ENCODE measurements around the gene DGKZ.

Gene DGKZ

DNA sequence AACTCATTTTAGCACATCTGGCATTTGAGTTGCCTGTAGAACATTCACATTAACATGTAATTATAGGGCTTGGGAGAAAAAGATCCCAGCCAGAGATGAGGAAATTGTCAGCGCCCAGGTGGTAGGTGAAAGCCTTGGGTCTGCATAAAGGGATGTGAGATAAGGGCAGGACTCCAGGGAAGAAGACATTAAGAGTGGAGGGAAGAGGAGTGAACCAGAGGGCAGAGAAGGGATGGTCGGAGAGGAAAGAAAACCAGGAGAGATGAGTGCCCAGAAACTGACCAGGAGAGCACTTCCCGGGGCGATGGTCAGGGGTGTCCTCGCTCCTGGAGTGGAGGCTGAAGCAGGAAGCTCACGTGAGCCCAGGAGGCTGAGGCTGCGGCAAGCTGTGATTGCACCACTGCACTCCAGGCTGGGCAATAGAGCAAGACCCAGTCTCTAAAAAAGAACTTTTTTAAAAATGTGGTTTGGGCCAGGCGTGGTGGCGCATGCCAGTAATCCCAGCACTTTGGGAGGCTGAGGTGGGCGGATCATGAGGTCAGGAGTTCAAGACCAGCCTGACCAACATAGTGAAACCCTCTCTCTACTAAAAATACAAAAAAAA, 20.3 kb upstream of the DGKZ start:
- no peak for DNase-seq (ENCODE audit: low read depth)

DNA sequence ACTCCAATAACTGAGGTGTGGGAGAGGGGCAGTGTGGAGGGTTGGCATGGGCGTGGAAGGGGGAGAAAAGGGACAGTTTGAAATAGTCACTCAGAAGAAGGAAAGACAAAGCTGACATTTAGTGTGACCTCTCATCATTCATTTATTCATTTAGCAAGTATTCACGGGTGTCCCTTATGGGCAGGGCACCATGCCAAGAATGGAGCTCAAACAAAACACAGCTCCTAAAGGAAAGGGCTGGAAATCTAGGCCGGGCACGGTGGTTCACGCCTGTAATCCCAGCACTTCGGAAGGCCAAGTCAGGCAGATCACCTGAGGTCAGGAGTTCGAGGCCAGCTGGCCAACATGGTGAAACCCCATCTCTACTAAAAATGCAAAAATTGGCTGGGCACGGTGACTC, 19.4 kb upstream of the DGKZ start:
- DNase-seq (ENCODE audit: low read depth), result no peak

DNA sequence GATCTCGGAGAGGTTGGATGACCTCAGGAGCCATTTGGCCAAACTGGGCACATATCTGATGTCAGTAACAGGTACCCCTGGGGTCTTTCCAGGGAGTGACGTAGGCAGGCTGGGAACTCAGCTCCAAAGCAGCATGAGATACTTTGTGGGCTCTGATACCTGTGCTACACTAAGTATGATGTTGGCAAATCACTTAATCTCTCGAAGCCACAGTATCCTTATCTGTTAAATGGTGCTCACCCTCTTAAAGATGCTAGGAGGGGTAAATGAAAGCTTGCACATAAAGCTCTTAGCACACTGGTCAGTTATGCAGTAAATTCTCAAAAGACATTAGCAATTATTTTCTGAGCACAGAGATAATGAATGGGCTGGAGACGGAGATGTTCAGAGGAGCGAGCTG, 17.1 kb upstream of the DGKZ start:
- no peak for DNase-seq (ENCODE audit: low read depth)

DNA sequence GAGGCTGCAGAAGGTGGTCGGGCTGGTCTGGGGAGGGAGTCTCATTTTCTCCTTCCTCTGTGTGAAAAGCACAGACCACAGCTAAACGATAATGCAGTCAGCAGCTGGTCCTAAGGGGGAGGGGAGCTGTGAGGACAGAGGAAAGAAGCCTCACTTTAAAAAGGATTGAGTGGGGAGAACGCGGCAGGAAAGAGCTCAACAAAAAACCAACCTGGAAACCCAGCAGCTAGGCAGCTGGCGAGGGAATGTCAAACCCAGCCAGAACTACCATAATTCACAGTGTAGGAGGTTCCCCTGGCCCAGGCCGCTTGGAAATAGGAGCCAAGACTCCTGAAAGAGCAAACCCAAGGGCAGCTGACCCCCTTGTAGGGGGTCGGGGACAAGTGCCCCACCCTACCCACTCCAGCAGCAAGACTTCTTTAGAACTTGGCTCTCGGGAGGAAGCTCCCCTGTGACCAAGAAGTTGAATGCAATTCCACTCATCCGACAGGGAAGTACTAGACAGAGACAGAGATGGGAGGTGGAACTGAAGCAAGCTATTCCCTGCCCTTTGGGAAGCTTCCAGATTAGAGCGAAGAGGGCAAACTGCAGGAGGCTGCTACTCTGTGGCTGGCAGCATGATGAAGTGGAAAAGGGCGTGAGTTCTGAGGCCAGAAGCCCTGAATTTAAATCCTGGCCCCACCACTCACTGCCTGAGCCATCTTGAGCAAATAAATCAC, 16.5 kb upstream of the DGKZ start:
- DNase-seq (ENCODE audit: low read depth), result no peak

DNA sequence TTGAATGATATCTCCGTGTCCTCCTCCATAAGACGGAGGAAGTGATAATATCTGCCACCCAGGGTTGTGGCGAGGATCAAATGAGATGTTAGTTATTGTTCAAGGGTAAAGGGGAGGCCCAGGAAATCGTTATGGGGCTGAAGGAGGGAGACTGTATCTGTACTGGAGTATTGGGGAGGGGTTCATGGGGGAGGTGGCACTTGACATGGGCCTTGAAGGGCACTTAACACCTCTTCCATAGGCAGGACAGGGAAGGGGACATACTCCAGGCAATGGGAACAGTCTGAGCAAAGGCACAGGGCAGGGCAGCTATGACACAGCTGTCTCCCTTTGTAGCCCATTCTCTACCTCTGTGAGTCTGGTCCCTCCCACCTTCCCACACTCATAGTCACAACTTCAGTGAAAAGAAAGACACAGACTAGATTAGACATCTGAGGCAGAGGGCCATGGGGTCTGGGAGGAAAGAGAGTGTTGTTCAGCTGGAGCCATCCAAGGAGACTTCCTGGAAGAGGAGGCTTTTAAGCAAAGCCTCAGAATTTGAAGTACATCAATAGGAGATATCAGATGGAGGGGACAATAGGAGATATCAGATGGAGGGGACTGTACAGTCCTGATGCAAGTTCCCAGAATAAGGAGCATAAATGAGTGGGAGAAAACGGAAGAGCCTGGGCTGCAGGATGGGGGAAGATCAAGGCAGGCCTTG, 15.8 kb upstream of the DGKZ start:
- no peak for DNase-seq (ENCODE audit: low read depth)

DNA sequence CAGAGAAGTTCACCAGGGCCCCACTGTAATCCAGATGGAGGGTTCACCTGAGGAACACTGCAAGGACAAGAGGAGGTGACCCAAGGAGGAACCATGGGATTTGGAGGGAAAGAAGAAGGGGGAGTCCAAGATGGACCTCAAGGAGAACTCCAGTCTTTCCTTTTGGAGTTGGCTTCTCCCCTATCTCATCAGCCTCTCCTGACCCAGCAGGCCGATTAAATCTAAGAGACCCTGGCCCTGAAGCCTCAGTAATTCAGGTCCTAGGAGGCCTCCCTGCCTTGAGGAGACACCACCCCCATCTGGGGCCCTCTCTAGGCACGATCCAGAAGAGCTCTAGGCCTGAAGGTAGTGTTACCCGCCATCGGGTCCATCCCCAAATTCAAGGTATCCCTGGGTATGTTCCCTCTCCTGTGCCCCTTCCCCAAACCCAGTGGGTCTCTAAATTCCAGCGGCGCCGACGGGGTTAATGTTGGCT, 15.1 kb upstream of the DGKZ start:
- DNase-seq (ENCODE audit: low read depth), result no peak

DNA sequence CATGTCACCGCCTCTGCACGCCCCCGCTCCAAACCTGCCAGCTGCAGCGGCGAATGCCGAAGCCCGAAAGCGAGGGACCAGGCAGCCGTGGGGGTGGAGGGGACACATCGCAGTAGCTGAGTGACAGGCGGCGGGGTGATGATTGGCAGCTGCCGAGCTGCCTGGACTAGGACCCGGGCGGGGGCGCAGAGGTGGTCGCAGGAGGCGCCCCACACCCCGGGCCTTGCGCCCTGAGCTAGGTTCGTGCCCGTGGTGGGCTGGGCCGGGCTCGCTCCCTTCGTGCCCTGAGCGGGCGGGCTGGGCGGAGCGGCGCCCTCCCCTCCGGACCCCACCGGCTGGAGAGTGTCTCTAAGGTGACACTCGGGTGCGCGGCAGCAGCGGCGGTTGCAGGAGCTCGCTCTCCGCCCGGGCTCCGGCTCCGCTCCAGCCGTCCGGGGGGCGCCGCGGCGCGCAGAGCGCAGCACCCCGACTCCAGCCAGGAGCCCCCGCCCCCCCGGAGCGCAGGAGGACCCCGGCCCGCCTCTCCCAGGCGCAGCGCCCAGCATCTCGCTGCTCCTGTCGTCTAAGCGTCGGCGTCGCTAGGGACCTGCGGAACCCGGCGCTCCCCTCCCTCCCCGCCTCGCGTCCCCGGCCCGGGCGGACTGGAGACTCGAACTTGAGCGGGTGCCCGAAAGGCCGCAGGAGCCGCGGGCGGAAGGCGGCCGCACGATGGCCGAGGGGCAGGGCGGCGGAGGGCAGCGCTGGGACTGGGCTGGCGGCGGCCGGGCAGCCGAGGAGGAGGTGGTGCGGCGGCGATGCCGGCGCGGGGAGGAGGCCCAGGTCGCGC, 14.5 kb upstream of the DGKZ start:
- DNase-seq (ENCODE audit: low read depth), result no peak

DNA sequence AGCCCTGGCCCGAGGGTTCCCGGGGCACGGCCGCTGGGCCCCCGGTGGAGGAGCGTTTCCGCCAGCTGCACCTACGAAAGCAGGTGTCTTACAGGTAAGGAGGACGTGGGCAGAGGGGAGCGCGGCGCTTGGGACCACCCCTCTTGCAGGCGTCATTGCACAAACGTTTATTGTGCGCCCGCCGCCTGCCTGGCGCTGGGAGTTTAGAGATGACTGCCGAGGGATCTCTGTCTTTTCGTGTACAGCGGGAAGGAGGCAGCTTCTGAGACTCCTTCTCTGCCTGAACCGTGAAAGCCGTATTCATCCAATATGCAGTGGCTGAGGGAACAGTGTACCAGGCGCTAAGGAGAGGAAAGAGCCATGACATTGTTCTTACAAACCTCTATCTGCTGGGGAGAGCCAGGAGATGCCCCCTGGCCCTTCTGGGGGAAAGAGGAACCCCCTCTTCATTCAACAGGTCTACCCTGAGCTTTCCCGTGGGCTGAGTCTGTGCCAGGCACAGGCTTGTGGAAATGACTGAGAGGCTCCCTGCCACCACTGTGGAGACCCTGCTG, 13.8 kb upstream of the DGKZ start:
- no peak for DNase-seq (ENCODE audit: low read depth)

DNA sequence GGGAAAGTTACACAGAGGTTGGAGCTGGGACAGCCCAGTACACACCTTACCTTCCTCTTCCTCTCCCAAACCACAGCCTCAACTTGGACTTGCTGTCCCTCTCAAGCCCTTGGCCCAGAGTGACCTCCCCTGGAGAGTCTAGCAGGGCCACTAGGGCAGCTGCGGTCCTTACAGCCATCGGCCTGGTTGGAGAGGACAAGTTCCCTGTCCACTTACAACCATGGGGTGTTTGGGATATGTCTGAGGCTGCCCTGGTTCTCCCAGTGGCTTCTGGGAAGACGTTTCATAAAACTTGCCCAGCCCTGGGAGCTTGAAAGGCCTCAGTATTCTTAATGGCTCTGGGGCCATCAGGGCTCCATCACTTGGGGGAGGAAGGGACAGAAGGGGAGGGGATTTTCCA, 13.1 kb upstream of the DGKZ start:
- no peak for DNase-seq (ENCODE audit: low read depth)

DNA sequence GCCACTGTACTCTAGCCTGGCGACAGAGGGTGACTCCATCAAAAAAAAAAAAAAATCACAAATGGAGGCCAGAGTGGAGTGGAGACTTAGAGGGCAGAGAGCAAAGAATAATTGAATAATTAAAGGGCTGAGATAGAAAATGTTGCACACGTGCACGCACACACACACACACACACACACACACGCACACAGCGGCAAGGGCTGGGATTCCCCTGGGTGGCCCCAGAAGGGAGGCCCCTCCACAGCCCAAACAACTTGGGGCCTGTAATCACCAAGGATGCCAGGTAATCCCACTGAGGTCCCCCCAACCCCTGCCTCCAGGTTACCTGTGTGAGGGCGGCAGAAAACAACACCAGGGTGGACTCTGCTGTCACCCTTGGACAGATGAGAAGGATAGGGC, 12.0 kb upstream of the DGKZ start:
- no peak for DNase-seq (ENCODE audit: low read depth)

DNA sequence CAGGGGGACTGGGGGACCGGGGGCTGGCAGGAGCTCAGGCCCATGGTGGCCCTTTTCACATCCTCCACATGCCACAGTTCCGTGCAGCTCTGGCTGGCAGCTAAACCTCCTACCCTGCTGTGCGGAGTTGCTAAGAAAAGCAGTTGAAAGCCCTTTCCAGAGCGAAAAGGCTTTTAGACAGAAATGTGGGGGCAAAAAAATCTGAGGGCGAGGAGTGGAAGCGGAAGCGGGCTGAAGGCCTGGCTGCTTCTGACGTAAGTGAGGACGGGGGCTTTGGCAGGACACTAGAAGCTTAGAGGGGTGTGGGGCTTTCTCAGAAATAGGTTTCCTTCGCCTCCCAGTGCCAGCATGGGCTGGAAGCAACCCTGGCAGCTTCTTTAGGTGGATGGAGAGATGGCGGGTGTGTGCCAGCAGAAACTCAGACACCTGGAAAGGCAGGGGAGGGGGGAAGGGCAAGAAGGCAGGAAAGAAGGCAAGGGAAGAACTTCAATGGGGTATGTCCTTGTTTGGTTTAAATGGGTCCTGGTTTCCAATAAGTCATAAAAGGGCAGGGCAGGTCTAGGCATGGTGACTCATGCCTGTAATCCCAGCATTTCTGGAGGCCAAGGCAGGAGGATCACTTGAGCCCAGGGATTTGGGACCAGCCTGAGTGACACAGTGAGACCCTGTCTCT, 11.2 kb upstream of the DGKZ start:
- no peak for DNase-seq (ENCODE audit: low read depth)

DNA sequence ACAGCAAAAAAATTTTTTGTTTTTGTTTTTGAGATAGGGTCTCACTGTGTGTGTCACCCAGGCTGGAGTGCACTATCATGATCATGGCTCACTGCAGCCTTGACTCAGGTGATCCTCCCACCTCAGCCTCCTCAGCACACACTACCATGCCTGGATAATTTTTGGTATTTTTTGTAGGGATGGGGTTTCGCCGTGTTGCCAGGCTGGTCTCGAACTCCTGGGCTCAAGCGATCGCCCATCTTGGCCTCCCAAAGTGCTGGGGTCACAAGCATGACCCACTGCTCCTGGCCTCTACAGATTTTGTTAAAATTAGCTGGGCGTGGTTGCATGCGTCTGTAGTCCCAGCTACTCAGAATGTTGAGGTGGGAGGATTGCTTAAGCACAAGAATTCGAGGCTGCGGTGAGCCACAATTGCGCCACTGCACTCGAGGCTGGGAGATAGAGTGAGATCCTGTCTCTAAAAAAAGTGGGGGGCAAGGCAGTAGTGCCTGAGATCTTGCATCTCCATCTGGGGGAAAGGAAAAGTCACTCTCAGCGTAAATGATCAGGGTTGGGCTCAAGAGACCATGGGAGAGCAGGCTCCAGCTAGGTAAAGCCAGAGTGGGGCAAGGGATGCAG, 10.6 kb upstream of the DGKZ start:
- DNase-seq (ENCODE audit: low read depth), result no peak

DNA sequence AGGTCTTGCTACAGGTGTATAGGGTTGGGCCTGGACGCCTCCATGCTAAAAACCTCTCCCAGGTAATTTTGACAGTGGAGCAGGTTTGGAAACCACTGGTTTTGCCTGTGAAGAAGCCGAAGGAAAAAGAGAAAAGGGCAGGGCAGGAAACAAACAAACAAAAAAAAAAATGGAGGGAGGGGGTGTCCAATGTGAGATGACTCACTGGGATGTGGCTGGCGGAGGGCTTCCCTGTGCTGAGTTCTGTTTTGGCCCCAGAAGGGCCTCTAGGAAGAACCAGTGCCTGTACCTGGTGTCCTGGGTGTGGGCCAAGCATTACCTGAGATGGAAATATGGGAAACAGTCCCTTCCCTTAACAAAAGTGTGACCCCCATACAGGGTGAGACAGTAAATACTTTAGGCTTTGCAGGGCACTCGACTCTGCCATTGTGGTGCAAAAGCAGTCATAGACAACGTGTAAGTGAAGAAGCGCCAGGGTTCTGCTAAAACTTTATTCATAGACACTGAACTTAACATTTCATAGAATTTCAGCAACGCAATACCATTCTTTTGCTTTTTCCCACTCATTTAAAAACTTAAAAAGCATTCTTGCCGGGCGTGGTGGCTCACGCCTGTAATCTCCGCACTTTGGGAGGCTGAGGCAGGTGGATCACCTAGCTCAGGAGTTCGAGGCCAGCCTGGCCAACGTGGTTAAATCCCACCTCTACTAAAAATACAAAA, 9.5 kb upstream of the DGKZ start:
- no peak for DNase-seq (ENCODE audit: low read depth)

DNA sequence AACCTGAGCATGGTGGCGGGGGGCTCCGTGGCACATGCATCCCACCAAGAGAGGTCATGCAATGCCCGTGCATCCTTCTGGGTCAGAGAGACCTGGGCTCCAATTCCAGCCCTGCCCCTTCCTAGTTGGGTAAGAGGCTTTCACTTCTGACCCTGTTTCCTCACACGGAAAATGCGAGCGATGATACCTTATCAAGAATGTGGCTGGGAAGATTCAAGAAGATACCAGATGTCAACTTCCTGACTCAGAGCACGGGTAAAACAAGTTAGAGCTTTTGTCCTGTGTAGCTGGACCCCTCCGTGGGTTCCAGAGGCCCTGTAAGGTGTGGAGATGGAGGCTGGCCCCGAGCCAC, 8.7 kb upstream of the DGKZ start:
- no peak for DNase-seq (ENCODE audit: low read depth)

DNA sequence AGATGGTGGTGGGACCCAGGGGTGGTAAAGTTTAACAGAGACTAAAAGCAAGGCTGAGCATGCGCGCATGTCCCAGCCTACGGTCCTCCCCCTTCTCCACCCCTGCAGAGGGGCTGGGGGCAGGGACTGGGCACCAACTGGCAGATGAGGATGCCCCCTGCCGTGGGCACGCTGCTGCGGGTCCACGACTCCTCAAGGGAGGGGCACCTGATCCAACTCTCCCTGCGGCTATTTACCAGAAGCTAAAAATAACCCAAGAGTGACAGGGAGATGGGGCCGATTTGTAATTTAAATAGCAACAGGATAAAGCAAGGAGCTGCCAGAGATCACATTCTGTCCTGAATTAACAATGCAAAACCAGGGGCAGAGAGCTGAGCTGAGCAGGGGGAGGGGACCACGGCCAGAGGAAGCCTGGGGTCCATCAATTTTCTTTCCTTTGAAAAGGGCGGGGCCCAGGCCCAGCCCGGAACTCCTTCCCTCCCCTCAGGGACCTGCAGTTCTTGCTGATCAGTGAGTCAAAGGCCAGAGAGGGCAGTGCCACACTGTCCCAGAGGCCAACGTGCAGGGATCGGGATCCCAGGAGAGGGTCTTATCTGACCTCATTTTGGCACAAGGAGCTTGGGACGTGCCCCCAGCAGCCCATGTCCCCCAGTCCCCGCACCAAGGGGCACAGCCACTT, 8.1 kb upstream of the DGKZ start:
- no peak for DNase-seq (ENCODE audit: low read depth)

DNA sequence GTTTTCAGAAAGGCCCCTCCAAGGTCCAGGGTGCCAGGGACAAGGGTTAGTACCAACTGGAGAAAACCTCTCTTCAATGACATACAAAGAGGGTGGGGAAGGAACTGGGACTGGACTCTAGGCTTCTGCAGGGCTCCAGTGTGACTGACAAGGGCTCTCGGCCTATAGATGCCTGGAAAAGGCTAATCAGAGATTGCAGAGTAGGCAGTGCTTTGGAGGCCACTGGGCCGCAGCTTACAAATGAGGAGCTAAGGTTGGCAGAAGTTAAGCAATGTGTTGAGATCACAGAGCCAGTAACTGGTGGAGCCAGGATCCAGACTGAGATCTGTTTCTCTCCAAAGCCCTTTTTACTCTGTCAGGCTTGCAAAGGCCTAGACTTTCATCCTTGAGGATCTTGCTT, 7.4 kb upstream of the DGKZ start:
- no peak for DNase-seq (ENCODE audit: low read depth)

DNA sequence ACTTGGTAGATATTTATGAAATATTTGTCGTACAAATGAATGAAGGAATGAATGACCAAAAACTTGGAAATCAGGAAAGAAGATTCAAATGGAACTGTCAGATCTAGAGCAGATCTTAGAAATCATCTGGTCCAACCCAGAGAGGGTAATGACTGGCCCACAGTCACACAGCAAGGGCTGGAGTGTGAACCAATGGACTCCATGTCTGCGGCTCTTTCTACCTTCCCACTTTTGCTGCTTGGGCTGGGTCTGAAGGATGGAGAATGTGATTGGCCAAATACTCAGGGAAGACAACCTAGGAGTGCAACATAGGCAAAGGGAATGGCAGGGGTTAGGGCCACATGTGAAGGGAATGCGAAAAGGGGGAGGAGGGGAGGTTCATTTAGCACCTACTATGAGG, 5.8 kb upstream of the DGKZ start:
- no peak for DNase-seq (ENCODE audit: low read depth)

DNA sequence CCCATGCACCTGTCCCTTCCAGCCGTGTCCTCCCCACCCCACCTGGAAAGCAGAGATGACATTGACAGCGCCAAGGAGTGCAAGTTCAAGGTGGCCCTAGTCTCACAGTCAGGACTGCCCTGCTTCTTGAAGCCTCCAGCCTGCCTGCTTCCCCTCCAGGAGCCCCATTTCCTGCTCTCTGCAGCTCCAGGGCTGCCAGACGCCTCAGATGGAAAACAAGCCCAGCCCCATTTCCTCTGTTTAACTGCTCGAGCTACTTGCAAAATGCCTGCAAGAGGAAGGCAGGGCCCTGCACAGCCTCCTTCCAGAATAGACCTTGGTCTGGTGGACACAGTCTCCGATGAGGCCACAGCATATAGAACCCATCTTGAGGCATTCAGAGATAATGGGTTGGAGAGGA, 5.0 kb upstream of the DGKZ start:
- no peak for DNase-seq (ENCODE audit: low read depth)

DNA sequence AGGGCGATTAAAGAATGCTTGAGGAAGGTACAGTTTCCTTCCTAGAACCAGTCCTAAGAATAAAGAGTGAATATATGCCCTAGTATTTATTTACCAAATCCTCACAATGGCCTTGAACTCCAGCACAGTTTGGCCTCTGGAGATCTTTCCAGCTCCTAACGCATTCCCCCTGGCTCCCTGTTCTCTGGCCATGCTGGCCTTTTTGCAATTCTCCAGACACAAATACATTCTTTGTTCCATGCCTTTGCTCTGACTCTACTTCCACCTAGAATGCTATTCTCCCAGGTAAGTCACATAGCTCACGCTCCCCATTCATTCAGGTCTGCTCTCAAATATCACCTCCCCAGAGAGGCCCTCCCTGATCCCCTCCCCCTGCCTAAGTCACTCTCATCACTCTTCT, 3.7 kb upstream of the DGKZ start:
- no peak for DNase-seq (ENCODE audit: low read depth)

DNA sequence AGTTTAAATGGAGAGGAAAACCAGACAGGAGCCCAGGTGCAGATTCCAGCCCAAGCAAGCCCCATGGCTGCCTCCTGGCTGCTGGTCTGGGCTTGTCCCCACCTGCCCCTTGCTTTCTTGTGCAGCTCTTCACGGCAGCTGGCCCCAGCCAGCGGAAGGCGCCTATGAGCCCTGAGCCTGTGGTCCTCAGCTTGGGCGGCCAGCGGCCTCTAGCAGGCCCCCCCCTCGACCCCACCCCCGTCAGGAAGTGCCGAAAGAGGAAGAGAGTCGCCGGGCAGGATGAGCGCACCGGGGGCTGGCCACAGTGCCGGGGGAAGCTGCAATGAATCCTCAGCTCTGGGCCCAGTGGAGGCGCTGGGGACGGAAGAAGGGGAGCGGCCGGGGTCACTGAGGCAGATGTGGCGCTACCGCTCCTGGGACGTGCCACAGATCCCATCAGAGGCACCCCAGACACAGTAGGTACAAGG, 2.1 kb upstream of the DGKZ start:
- DNase-seq (ENCODE audit: low read depth), result no peak

Measured in activated gamma-delta T cell treated with anti-CD3 and anti-CD28 coated beads, Interleukin-2, amount 50 U/mL, for 16 hours (primary cell).